ENCODE results near the gene ZNRF3.
"Not testable (repeated sequence)": the region's sequence is repeated elsewhere in the genome, so short reads cannot be mapped to it uniquely, and the experiment has no call there.

The ZNRF3 gene

GRCh38 chr22:28935713-28936112 is 52.3 kb downstream of the ZNRF3 start:
- no peak for DNase-seq

DNA sequence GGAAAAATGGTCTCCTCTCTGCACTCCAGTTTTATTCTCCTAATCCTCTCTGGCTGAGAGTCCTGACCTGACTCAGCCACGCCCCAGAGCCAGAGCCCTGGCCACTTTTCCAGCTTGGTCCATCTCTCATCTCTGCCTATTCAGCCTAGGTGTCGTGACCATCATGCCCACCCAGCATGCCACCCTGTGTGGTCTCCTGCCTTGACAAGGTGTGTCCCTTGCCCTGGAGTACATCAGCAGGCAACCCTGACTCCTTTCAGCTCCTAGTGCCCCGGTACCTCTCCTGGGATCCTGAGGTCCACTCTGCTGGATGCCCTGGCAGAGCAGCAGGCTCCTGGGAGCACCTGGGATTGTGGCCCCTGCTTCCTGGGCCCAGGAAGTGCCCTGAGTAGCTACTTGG is 52.8 kb downstream of the ZNRF3 start:
- no peak for DNase-seq

- no peak for DNase-seq
These were observed 54.0 kb downstream of the ZNRF3 start for GRCh38 chr22:28937206-28938025.

GRCh38 chr22:28938286-28938833 is 55.0 kb downstream of the ZNRF3 start:
- no peak for DNase-seq

- no peak for DNase-seq
These were observed 56.0 kb downstream of the ZNRF3 start for GRCh38 chr22:28939394-28939793.

DNA sequence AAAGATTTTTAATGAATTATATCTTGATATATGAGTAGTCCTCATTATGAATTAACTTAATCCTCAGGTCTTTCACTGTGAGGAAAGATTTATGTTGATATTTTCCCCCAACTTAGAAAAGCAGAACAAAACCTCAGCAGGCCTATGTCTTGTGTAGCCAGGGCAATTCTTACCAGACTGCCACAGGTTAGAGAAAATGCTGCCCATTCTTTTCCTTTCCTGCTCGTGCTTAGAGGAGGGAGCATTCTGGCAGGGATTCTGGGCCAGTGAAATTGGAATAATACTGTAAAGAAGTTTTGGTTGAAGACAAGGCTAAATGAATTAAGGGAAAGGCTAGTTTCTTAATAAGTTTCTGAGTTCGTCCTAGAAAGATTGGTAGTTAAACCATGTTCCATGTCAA is 56.6 kb downstream of the ZNRF3 start:
- DNase-seq = no peak

GRCh38 chr22:28940441-28940840 is 57.1 kb downstream of the ZNRF3 start:
- no peak for DNase-seq

GRCh38 chr22:28942333-28942732 is 59.0 kb downstream of the ZNRF3 start:
- no peak for DNase-seq

GRCh38 chr22:28942801-28943500 is 59.6 kb downstream of the ZNRF3 start:
- DNase-seq = no peak

- DNase-seq = no peak
These were observed 60.1 kb downstream of the ZNRF3 start for GRCh38 chr22:28943501-28943879.

GRCh38 chr22:28947125-28947524 is 63.8 kb downstream of the ZNRF3 start:
- DNase-seq = no peak

DNA sequence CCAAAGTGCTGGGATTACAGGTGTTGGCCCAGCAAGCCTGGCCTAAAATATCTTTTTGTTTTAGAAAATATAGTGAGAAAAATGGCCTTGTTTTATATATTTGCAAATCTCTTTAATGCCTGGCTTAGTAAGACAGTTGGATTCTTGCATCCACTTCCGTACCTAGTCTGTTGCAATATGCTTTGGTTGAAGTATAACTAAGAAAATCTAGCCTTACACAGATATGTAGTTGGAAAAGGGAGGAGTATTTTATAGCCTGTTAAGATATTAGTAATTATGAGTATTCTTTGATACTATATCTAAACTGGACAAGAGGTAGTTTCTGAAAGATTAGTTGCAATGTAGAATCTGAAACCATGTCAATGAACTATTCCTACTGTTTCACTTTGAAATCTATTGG is 65.1 kb downstream of the ZNRF3 start:
- peak; percentile 19 for DNase-seq

GRCh38 chr22:28948860-28949551 is 65.6 kb downstream of the ZNRF3 start:
- not testable (repeated sequence) for DNase-seq

DNA sequence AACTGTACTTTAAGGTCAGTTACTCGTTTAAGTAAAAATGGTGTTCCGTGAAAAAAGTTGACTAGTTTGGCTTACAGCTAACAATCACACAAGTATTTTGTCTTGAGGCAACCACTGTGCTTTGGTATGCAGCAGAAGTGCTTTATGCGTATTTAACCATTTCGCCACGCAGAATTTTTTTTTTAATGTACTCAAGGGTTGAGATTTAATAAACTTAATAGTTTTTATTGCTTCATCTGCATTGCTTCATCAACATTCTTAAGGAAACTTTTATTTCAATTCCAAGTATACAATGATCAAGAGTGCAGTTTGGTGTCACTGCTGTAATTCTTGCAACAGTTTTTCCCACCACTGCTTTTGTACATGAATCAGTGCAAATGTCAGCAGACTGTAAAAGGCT is 66.4 kb downstream of the ZNRF3 start:
- DNase-seq = no peak

GRCh38 chr22:28950617-28951411 is 67.4 kb downstream of the ZNRF3 start:
- no peak for DNase-seq

GRCh38 chr22:28951530-28951929 is 68.2 kb downstream of the ZNRF3 start:
- no peak for DNase-seq

DNA sequence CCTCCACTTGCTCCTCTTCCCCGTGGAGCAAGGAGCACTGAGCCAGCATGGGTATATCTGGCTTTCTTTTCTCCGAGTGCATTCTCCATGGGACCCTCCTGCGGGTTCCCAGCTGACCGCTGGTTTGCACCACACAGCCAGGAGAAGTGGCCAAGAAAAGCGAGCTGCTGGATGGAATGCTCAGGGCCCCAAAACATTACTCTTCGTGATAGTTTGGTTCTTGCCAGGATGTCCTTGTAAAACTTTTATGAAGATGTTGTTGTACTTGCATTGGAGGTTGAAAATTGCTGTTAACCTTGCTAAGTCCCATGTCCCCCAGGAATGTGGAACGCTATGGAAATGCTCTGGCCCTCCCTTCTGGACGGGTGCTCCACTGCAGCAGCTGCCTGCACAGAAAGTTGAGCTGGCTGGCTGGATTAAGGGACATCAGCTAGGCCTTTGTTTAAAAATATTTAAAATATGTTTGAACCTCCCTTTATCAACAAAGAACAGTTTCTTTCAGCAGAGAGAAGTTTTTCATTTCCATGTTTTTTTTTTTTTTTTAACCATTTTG is 68.7 kb downstream of the ZNRF3 start:
- DNase-seq = no peak

- DNase-seq = no peak
These were observed 69.5 kb downstream of the ZNRF3 start for GRCh38 chr22:28952857-28953256.

- DNase-seq = no peak
These were observed 70.0 kb downstream of the ZNRF3 start for GRCh38 chr22:28953403-28953802.

DNA sequence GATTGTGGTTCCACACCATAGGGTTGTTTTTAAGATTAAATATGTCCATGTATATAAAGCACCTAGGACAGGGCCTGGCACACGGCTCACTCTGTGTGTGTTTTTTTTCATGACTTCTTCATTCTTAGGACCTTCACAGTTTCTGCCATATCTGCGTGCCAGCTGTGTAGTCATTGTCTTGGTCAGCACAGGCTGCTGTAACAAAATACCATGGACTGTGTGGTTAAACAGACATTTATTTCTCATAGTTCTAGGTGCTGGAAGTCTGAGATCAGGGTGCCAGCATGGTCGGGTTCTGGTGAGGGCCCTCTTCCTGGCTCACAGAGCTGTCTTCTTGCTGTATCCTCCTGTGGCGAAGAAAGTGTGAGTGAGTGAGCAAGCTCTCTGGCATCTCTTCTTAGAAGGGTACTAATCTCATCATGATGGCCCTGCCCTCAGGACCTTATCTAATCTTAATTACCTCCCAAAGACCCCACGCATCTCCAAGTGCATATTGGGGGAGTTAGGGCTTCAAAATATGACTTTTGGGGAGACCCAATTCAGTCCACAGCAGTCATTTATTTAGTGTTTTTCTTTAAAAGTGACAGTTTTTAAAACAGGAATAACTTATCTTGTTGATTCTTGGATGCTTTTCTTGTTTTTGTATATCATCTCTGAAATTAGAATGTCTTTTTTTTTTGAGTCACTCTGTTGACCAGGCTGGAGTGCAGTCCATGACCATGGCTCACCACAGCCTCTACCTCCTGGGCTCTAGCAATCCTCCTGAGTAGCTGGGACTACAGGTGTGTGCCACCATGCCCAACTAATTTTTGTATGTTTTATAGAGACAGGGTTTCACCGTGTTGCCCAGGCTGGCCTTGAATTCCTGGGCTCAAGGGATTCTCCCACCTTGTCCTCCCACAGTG is 70.9 kb downstream of the ZNRF3 start:
- no peak for DNase-seq

DNA sequence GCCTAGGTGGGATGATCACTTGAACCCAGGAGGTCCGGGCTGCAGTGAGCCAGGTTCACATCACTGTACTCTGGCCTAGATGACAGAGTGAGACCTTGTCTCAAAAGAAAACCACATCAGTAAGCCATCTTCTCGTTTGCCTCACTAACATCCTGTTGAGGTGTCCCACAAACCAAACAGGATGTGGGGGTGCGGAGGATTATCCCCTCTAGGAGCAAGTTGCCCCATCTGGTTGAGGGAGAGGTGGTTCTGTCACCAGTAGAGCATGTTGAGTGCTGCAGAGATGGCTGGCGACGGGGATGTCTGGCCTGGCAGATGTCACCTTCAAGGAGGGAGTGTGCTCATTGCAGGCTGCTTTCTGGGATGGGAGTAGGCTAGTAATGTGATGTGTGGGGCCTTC is 72.4 kb downstream of the ZNRF3 start:
- no peak for DNase-seq
